Stimulated activated CD8-positive, alpha-beta memory T cell treated with anti-CD3 and anti-CD28 coated beads, Interleukin-15, amount 100 ng/mL, for 48 hours (primary cell): Measurements from ENCODE around the gene COL7A1.

Experiments used
- DNase-seq, 2 donors: peaks; one replicate each; pipeline ENCODE4 v3.0.0-alpha.2; 2020; ENCODE audit warnings: low read depth in 2 of 2

COL7A1 gene

GRCh38 chr3:48591886-48592518 lies 3.1 kb downstream of the COL7A1 start:
- no peak for DNase-seq

DNA sequence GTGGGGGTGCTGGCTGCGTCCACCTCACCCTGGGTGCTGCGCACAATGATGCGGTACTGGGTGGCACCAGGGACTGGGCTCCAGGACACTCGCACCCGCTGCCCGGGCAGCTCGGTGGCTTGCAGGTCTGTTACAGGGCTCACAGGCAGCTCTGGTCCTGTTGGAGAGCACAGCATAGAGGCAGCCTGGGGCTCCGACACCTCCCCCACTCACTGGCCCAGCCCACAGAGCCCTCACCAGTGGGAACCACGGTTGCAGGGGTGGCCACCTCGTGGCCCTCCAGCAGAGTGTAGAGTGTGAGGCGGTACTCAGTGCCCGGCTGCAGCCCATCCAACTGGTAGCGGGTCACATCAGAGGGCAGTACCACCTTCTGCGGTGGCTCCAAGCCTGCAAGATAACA lies 3.7 kb downstream of the COL7A1 start:
- DNase-seq, result no peak

GRCh38 chr3:48588230-48588629 lies 6.9 kb downstream of the COL7A1 start:
- DNase-seq, result no peak

DNA sequence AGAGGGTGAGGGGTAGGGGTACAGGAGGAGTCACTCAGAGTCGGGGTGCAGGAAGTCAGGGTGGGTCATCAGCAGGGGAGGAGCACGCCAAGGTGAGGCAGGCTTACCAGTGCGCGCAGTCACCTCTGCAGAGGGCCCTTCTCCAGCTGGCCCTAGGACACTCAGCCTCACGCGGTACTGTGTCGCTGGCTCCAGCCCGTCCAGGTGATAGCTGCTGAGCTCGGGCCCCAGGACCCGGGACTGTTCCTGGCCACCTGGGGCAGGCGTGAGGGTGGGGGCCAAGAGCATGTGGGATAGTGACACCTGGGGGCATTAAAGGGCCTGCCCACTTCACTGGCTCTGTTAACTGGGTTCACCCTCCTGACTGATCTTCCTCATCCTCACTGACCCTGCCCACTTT lies 7.4 kb downstream of the COL7A1 start:
- DNase-seq, result no peak

- no peak for DNase-seq
Measured at GRCh38 chr3:48585411-48585810, 9.7 kb downstream of the COL7A1 start.

GRCh38 chr3:48584836-48585235 lies 10.3 kb downstream of the COL7A1 start:
- no peak for DNase-seq

GRCh38 chr3:48581621-48582481 lies 13.3 kb downstream of the COL7A1 start:
- DNase-seq, result no peak

DNA sequence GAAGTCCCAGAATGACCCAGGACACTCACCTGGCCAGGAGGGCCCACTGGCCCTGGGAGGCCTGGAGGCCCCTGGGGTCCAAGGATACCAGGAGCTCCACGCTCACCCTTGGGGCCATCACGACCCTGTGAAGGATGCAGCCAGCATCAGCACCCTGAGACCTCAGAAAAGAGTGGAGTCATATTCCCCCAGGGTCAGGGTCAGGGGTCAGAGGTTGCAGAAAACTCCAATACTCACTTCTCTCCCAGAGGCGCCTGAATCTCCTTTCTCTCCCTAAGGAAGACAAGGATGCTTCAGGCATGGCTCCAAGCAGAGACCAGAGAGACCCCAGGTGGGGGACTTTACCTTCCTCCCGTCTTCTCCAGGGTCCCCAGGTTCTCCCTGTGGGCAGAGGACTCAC lies 18.5 kb downstream of the COL7A1 start:
- no peak for DNase-seq

GRCh38 chr3:48575366-48575765 lies 19.8 kb downstream of the COL7A1 start:
- no peak for DNase-seq

- DNase-seq, result no peak
Measured at GRCh38 chr3:48573973-48574585, 21.1 kb downstream of the COL7A1 start.

DNA sequence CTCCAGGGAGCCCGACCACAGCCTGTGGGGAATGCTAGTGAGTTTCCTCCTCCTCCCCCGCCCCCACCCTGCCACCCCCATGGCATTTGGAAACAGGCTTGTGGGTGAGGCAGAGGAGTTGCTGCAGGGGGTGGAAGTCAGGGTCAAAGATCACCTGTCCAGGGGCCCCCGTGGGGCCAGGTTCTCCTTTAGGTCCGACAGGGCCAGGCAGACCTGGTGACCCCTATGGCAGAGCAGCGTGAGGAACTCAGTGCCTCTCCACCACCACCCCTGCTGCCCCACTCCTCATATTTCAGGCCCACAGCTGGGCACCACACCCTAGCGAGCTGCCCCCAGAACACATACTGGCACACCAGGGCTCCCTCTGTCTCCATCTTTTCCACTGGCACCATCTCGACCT lies 22.6 kb downstream of the COL7A1 start:
- DNase-seq, result no peak

- no peak for DNase-seq
Measured at GRCh38 chr3:48571938-48572337, 23.2 kb downstream of the COL7A1 start.

DNA sequence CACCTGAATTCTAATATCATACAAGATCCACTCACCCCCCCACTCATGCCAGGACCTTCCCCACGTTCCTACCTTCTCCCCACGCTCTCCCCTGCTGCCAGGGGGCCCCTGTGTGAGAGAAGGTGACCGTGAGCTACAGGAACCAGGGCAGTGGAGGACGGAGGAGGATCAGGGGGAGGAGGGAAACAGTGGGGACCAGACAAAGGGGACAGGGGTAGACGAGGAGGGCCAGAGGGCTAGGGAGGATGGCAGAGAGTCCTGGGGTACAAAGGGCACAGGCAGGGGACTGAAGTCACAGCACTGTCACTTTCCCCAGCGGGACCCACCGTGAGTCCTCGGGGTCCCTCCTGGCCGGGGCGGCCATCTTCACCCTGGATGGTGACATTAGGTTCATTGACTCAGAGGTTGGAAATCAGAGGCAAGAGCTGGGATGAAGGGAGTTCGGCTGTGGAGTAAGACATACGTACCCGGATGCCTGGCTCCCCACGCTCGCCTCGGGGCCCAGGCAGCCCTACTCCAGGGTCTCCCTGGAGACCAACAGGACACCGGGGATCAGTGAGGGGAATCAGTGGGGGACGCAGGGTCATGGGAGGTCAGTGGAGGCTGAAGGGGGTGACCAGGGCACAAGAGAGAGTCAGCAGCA lies 25.2 kb downstream of the COL7A1 start:
- DNase-seq, result no peak

DNA sequence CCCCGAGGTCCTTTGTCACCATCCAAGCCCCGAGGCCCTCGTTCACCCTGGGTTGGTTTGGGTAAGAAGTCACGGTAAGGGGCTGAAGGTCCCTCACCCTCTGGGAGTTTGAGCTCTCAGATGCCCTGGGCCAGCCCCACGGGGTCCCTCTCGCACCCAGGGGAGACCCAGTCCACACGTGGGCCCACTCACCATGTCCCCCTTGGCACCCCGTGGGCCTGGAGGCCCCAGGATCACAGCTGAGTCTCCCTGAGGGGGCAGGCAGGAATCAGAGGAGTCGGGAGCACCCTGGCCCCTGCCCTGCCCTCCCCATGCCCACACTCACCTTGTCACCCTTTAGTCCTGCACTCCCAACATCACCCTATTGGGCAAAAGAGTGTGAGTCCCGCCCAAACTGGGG lies 25.7 kb downstream of the COL7A1 start:
- no peak for DNase-seq

GRCh38 chr3:48568476-48568875 lies 26.7 kb downstream of the COL7A1 start:
- DNase-seq, result no peak

- no peak for DNase-seq
Measured at GRCh38 chr3:48567500-48567899, 27.6 kb downstream of the COL7A1 start.

- no peak for DNase-seq
Measured at GRCh38 chr3:48567090-48567489, 28.0 kb downstream of the COL7A1 start.

DNA sequence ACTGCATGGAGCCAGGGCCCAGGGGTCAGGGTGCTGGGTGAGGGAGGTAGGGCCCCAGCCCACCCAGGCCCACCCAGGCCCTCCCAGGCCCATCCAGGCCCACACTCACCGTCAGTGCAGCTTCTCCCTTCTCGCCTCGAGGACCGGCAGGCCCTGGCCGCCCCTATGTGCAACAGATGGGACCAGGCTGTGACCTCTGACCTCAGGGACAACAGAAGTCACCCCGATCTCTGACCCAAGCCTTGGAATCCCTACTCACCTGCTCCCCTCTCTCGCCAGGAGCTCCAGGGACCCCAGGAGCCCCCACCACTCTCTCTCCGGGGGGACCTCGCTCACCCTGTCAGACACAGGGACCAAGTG lies 28.7 kb downstream of the COL7A1 start:
- no peak for DNase-seq

DNA sequence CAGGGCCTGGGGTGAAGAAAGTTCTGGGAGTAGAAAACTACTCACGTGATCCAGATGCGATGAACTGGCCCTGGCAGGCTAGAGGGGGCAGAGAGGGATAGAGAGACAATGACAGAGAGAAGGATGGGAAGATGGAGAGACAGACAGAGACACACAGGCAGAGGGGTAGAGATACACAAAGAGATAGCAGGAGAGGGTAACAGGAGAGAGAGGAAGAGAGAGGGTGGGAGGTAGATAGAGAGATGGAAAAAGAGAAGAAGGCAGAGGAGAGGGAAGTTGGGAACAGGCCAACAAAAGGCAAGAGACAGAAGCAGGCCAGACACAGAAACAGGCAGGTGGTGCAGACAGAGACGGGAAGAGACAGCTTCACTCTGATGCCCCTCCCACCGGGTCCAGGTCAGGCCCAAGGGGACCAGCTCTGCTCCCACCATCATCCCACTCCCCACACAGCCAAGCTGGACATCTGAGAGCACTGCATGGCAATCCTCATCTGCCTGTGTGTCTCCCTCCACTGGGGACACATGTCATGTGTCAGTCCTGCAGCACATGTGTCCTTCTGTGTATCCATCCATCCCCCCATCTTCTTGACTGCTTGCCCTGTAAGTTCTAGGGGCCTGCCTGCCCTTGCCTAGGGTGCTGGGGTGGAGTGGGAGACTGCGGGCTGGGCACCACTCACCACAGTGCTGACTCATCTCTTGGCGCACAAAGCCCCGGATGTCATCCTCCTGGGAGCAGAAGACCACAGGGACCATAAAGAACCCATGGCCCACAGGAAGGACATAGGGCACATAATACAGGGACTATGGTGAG lies 29.3 kb downstream of the COL7A1 start:
- DNase-seq, result no peak

- DNase-seq, result no peak
Measured at GRCh38 chr3:48565186-48565585, 29.9 kb downstream of the COL7A1 start.

DNA sequence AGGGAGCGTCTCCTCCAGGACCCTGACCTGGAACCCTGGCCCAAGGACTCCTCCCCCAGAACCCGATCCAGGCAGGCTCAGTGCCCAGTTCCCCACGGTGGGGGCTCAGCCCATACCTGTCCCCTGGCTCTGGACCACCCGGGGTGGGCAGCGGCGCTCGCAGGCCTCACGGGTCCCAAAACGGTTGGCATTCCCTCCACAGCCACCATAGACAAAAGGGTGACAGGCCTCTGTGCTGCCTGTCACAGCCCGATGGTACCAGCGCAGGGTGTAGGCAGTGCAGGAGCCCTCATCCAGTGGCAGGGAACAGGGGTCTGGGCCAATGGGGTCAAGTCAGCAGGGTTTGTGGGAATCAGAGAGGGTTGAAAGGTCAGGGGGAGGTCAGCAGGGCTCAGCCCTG lies 30.5 kb downstream of the COL7A1 start:
- DNase-seq, result no peak

DNA sequence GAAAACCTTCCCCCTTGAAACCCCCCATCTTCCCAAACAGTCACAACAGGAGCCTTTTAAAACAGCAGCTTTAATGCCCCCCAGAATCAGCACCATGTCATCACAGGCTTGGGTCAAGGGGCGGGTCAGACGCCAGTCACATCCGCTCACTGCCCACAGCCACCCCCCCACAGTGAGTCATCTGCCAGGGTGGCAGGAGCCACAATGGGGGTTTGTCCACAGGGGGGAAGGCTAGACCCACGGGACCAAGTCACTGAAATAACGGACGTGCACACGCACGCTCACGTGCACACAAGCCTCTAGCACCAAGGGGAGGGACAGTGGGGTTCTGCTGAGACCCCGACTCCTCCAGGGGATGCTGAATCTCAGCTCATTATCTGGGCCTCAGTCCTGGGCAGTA lies 31.1 kb downstream of the COL7A1 start:
- DNase-seq, result peak; percentile 39 to 53
